ENCODE data around the gene IKZF4.
"Not testable (repeated sequence)": the region's sequence is repeated elsewhere in the genome, so short reads cannot be mapped to it uniquely, and the experiment has no call there.

Gene IKZF4

DNA sequence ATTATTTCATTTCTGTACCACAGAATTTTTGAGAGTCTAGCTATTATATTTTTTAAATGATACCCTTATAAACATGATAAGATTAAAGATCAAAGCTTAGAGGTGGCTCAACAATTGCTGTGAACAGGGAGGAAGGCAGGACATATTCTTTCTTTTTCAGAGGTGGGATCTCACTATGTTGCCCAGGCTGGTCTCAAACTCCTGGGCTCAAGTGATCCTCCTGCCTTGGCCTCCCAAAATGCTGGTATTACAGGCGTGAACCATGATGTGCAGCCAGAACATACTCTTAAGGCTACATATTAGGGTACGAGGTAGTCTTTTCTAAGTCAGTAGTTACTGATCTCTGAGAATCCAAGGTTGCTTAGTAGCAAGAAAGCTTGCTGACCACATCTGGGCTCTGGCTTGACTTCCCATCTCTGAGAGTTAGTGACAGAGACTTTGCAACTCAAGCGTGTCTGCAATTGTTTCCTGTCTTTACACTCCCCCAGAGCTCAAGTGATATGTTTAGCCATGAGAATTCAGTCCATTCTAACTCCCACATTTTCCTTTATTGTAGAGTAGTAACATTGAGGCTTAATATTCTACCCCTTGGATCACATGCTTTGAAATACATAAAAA, 38.4 kb upstream of the IKZF4 start:
- Histone ChIP-seq H4K20me1 (peaks cover 27% of the 10 kb centered on the region), H3K9ac (peak overlapping the region; percentile 23; the same call in 1 of the 2 replicates), H3K4me1 (peaks cover 66% of the 10 kb centered on the region), H3K36me3 (peaks cover 64% of the 10 kb centered on the region), H3K27me3 (no peaks in the 10 kb centered on the region), H3K4me2 (peak overlapping the region; percentile 65), H3K9me3 (no peaks in the 10 kb centered on the region), H3K4me3 (peak overlapping the region; percentile 38; the same call in 1 of the 2 replicates), H3K27ac (peak overlapping the region; percentile 45; the same call in 1 of the 2 replicates)
- TF ChIP-seq Cebpa-rat (IDR thresholded peaks at IDR 0.05): no peak

DNA sequence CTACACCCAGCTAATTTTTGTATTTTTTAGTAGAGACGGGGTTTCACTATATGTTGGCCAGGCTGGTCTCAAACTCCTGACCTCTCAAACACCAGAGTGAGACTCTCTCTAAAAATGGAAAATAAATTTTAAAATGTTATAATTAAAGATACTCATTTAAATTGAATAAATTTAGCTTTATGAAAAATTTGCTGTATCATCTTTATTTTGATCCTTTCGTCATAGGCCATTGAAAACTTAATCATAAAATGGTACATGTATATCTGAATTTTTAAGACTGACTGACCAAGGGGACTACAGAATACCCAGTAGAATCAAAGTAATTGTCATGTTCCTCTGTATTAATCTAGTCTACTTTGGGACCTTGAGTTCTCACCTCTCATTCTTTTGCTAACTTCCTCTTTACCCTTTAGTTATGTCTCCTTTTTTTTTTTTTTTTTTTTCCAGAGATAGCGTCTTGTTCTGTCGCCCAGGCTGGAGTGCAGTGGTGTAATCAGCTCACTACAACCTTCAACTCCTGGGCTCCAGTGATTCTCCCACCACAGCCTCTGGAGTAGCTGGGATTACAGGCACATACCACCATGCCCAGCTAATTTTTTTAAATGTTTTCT, 37.5 kb upstream of the IKZF4 start:
- Histone ChIP-seq H3K27ac (peak overlapping the region; percentile 57), H3K27me3 (no peaks in the 10 kb centered on the region), H3K9me3 (no peaks in the 10 kb centered on the region), H3K9ac (peak overlapping the region; percentile 23; the same call in 1 of the 2 replicates), H3K4me3 (peak overlapping the region; percentile 38; the same call in 1 of the 2 replicates), H3K4me1 (peaks cover 57% of the 10 kb centered on the region), H3K4me2 (peak overlapping the region; percentile 65), H3K36me3 (peaks cover 73% of the 10 kb centered on the region), H4K20me1 (peaks cover 27% of the 10 kb centered on the region)
- no peak for TF ChIP-seq Cebpa-rat (IDR thresholded peaks at IDR 0.05)

DNA sequence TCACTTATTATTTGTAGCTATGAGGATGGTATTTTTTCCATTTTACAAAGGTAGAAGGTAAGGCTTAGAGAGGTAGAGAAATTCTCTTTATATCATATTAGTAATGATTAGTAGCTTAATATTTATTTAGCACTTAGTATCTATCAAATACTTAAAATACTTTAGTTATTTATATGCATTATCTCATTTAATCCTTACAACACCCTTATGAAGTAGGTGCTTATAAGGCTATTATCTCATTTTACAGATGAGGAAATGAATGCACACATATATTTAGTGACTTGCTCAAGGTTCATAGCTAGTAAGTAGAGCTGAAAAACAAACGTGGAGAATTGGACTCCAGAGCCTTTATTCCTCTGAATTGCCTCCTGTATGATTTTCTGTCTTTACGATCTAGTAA, 36.0 kb upstream of the IKZF4 start:
- H3K27ac ChIP-seq: no peak overlapping the region
- TF ChIP-seq Cebpa-rat (IDR thresholded peaks at IDR 0.05): no peak
- H3K4me3 ChIP-seq: no peak overlapping the region
- peaks cover 74% of the 10 kb centered on the region for H3K36me3 ChIP-seq
- no peaks in the 10 kb centered on the region for H3K9me3 ChIP-seq
- peaks cover 49% of the 10 kb centered on the region for H3K4me1 ChIP-seq
- H3K4me2 ChIP-seq: peak overlapping the region; percentile 65; the same call in 1 of the 2 replicates
- peaks cover 20% of the 10 kb centered on the region for H4K20me1 ChIP-seq
- H3K9ac ChIP-seq: no peak overlapping the region
- no peaks in the 10 kb centered on the region for H3K27me3 ChIP-seq

DNA sequence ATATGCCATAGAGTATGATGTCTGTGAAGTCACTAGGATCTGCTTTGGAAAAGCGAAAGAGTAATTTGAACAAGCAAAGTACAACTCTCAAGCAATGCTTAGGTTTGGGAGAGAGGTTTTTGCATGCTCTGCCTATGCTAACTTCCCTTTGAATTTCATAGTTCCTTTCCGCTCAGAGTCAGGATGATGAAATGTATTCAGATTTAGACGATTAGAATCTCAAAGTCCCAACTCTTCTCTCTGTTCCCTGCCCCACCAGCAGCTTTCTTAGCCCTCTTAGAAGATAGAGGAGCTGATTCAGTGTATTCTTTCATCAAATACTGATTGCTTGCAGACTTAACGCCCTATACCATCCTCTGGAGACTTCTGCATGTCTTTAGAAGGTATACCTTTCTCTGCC, 35.5 kb upstream of the IKZF4 start:
- H3K27me3 ChIP-seq: no peaks in the 10 kb centered on the region
- H4K20me1 ChIP-seq: peaks cover 20% of the 10 kb centered on the region
- no peaks in the 10 kb centered on the region for H3K9me3 ChIP-seq
- 0 out of 2 replicates have a peak overlapping the region, but pooled peaks have one; percentile 2 for H3K4me2 ChIP-seq
- no peak for TF ChIP-seq Cebpa-rat (IDR thresholded peaks at IDR 0.05)
- no peak overlapping the region for H3K4me3 ChIP-seq
- peaks cover 49% of the 10 kb centered on the region for H3K4me1 ChIP-seq
- H3K27ac ChIP-seq: no peak overlapping the region
- peaks cover 74% of the 10 kb centered on the region for H3K36me3 ChIP-seq
- H3K9ac ChIP-seq: no peak overlapping the region

DNA sequence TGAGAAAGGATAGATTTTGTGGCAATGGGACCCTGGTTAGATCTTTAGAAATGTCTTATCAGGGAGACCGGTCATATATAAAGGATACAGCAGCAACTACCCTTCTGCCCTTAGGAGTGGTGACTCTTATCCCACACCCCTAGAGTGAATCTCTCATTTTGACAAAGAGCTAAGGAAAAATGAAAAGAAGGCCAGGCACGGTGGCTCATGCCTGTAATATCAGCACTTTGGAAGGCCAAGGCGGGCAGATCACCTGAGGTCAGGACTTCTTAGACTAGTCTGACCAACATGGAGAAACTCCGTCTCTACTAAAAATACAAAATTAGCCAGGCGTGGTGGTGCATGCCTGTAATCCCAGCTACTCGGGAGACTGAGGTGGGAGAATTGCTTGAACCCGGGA, 34.9 kb upstream of the IKZF4 start:
- H3K27me3 ChIP-seq, H3K4me2 ChIP-seq, H3K27ac ChIP-seq, H3K9ac ChIP-seq, H3K4me3 ChIP-seq, H3K9me3 ChIP-seq: not testable (repeated sequence)
- peaks cover 49% of the 10 kb centered on the region for H3K4me1 ChIP-seq
- peaks cover 74% of the 10 kb centered on the region for H3K36me3 ChIP-seq
- H4K20me1 ChIP-seq: peaks cover 20% of the 10 kb centered on the region

DNA sequence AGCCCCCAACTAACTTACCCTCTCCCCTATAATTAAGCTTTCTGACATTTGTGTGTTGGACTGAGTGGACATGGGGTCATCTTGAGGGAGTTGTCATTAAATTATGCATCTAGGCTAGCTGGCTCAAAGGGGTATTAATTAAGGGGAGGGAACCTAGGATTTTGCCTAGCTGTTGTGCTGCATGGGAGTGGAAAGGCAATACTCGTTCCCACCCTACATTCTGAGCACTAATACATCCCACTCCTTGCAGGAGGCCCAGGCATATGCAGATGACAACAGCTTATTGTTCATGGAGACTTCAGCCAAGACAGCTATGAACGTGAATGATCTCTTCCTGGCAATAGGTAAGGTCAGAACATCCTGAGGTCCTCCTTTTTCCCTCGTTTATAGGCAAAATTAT, 29.7 kb upstream of the IKZF4 start:
- Histone ChIP-seq H3K4me3 (no peak overlapping the region), H3K27ac (no peak overlapping the region), H3K4me2 (no peak overlapping the region), H3K27me3 (no peaks in the 10 kb centered on the region), H3K9ac (no peak overlapping the region), H4K20me1 (no peaks in the 10 kb centered on the region), H3K4me1 (no peaks in the 10 kb centered on the region), H3K9me3 (no peaks in the 10 kb centered on the region), H3K36me3 (peaks cover 94% of the 10 kb centered on the region)
- no peak for TF ChIP-seq Cebpa-rat (IDR thresholded peaks at IDR 0.05)

DNA sequence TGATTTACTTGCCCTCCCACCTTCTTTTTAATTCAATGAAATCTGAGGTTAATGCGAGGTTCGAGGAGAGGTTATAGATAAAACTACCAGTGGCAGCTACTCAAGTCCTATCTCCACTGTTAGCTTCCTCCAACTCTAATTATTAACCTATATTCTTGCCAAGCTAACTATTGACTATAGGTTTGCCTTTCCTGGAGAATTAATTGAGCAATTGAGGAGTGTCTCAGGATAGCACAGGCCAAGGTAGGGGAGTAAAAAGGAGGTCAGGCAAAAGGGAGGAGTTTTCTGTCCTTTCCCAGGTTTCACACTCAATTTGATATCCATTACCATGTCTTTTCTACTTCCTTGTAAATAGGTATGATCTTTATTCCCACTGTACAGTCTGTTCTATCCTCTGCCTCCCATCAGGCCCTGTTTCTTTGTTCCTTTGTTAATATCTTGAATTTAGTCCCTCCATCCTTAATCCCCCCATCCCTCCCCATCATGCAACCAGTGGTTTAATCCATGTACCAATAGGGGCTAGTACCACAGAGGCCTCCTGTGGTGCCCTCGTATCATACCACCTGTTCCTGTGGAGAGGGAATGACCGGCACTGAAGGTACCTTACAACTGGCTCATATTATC, 27.5 kb upstream of the IKZF4 start:
- 0 out of 2 replicates have a peak overlapping the region, but pooled peaks have one; percentile 7 for H3K27ac ChIP-seq
- no peak overlapping the region for H3K4me3 ChIP-seq
- no peak overlapping the region for H3K4me2 ChIP-seq
- H3K9me3 ChIP-seq: no peaks in the 10 kb centered on the region
- no peaks in the 10 kb centered on the region for H3K27me3 ChIP-seq
- H3K36me3 ChIP-seq: peaks cover 79% of the 10 kb centered on the region
- no peak for TF ChIP-seq Cebpa-rat (IDR thresholded peaks at IDR 0.05)
- no peaks in the 10 kb centered on the region for H4K20me1 ChIP-seq
- peak overlapping the region; percentile 48; the same call in 1 of the 2 replicates for H3K9ac ChIP-seq
- H3K4me1 ChIP-seq: peaks cover 9% of the 10 kb centered on the region

DNA sequence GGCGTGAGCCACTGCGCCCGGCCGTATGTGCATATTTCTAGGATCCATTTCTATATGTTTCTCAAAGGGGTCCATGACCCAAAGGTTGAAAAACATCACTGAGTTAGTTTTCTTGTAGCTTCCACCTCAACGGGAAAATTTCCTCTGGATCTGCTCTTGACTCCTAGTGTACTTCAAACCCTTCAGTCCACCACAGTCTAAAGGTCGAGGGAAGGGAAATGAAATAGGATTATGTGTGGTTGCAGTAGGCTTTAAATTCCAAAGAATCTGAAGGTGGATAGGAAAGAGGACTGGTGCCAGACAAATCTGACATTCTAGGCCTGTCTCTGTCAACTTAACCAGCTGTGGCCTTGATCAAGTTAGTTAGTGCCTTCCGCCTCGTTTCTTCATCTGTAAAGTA, 25.5 kb upstream of the IKZF4 start:
- no peak overlapping the region; the same call in 1 of the 2 replicates for H3K9ac ChIP-seq
- no peak overlapping the region for H3K27ac ChIP-seq
- no peaks in the 10 kb centered on the region for H3K9me3 ChIP-seq

DNA sequence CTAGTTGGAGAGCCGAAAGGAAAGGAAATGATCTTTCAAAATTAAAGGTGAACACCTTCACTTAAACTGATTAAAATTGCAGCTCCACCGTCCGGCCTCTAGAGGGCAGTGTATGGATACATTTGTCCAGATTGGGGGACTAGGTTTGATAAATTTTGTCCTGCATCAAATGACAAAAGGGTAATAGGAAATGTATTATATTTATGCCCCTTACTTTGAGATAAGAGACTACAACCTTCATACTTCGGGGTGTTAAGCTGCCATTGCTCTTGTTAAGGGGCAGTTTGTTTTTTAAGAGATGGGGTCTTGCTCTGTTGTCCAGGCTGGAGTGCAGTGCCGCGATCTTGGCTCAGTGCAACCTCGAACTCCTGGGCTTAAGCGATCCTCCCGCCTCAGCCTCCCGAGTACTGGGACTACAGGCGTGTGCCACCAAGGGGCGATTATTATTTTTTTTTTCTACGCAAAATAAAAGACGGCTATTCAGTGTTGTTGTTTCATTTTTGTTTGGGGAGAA, 24.6 kb upstream of the IKZF4 start:
- Histone ChIP-seq H3K4me2 (no peak overlapping the region), H4K20me1 (no peaks in the 10 kb centered on the region), H3K9ac (no peak overlapping the region), H3K9me3 (no peaks in the 10 kb centered on the region), H3K36me3 (peaks cover 49% of the 10 kb centered on the region), H3K27ac (no peak overlapping the region), H3K4me3 (no peak overlapping the region), H3K27me3 (no peaks in the 10 kb centered on the region), H3K4me1 (peaks cover 9% of the 10 kb centered on the region)
- no peak for TF ChIP-seq Cebpa-rat (IDR thresholded peaks at IDR 0.05)

More for the DNA sequence above, 25.5 kb upstream of the IKZF4 start:
- H3K36me3 ChIP-seq: peaks cover 58% of the 10 kb centered on the region
- no peaks in the 10 kb centered on the region for H3K27me3 ChIP-seq
- no peaks in the 10 kb centered on the region for H4K20me1 ChIP-seq
- no peak for TF ChIP-seq Cebpa-rat (IDR thresholded peaks at IDR 0.05)
- H3K4me2 ChIP-seq: no peak overlapping the region
- peaks cover 9% of the 10 kb centered on the region for H3K4me1 ChIP-seq
- no peak overlapping the region for H3K4me3 ChIP-seq
